HepG2 (cell line): ENCODE measurements around the gene AP5Z1. TPM values are rescaled to one million over a fixed set of nuclear protein-coding genes. Genes with fewer than 3 reads are reported as not detected.
A peak's percentile ranks its signal among the peaks of the same experiment; 100 is the strongest.

Source experiments
- ATAD3A ChIP-seq: sonication (generic); formaldehyde crosslinking; IDR thresholded peaks from 2 replicates; pipeline ENCODE4 v1.4.0; 2020; ENCODE audit warnings: missing genetic modification reagents
- GTF2F1 ChIP-seq: fragments of 150-350 bp; IDR thresholded peaks from 2 replicates; pipeline ENCODE4 v1.6.1; 2014; ENCODE audit warnings: low read length
- MED8 ChIP-seq: sonication (generic); formaldehyde crosslinking; IDR thresholded peaks from 2 replicates; pipeline ENCODE4 v1.8.1; 2023; ENCODE audit warnings: mild to moderate bottlenecking, missing genetic modification reagents; ENCODE audit not compliant: insufficient replicate concordance
- MLXIP ChIP-seq: sonication (generic); formaldehyde crosslinking; IDR thresholded peaks from 2 replicates; pipeline ENCODE4 v1.9.0; 2021; ENCODE audit warnings: missing genetic modification reagents, borderline replicate concordance
- RFX3 ChIP-seq: IDR thresholded peaks from 2 replicates; pipeline ENCODE4 v1.6.1; 2016; ENCODE audit warnings: missing biosample characterization, missing genetic modification reagents
- ZNF136 ChIP-seq: sonication (generic); formaldehyde crosslinking; IDR thresholded peaks from 2 replicates; pipeline ENCODE4 v1.8.1; 2022; ENCODE audit warnings: low read depth, mild to moderate bottlenecking, moderate library complexity, missing genetic modification reagents
- ZNF224 ChIP-seq: sonication (generic); formaldehyde crosslinking; IDR thresholded peaks from 2 replicates; pipeline ENCODE4 v1.5.0; 2020; ENCODE audit warnings: mild to moderate bottlenecking, missing genetic modification reagents
- ZNF317 ChIP-seq: sonication (generic); formaldehyde crosslinking; IDR thresholded peaks from 2 replicates; pipeline ENCODE4 v1.5.0; 2020; ENCODE audit warnings: mild to moderate bottlenecking, missing genetic modification reagents
- ZNF619 ChIP-seq: sonication (generic); formaldehyde crosslinking; IDR thresholded peaks from 2 replicates; pipeline ENCODE4 v1.4.0; 2020; ENCODE audit warnings: mild to moderate bottlenecking, missing genetic modification reagents
- ZNF747 ChIP-seq: sonication (generic); formaldehyde crosslinking; IDR thresholded peaks from 2 replicates; pipeline ENCODE4 v1.8.1; 2023; ENCODE audit warnings: missing genetic modification reagents, mild to moderate bottlenecking, borderline replicate concordance
- polyA plus RNA-seq, 8 experiments: library from polyadenylated mRNA; depleted of rRNA in 3 of 8; stranded (reverse) in 7 of 8; unstranded in 1 of 8; fragments of >200 nt; fragmentation: Illumina TruSeq in 4 of 8; extraction: Trizol in 4 of 8; gene quantifications; 2 replicates each; pipeline versions ENCODE4 v1.2.1 to v1.2.3, GENCODE V29; 2011 to 2016; ENCODE audit warnings: low read depth in 4 of 8, missing spikeins in 1 of 8, mixed read lengths in 1 of 8; ENCODE audit not compliant: insufficient read depth in 1 of 8
- total RNA-seq, 5 experiments: library from RNA; depleted of rRNA; stranded (reverse); fragments of >200 nt; fragmentation: Illumina TruSeq; extraction: Trizol; gene quantifications; 2 replicates each; pipeline ENCODE4 v1.2.3, GENCODE V29; 2016; ENCODE audit warnings: low read depth in 1 of 5
- TF ChIP-seq, protein P1 (sequence below): sonication (generic); formaldehyde crosslinking; IDR thresholded peaks from 2 replicates; pipeline ENCODE4 v1.4.0; 2020; ENCODE audit warnings: missing genetic modification reagents
- TF ChIP-seq, protein P2 (sequence below): IDR thresholded peaks from 2 replicates; pipeline ENCODE4 v1.4.0; 2020; ENCODE audit warnings: mild to moderate bottlenecking, missing genetic modification reagents
- TF ChIP-seq, protein P3 (sequence below), 2 experiments: IDR thresholded peaks; 2 replicates each; pipeline ENCODE4 v1.6.1; 2011 to 2012; ENCODE audit warnings: low read length in 2 of 2, borderline replicate concordance in 1 of 2, low read depth in 1 of 2, mild to moderate bottlenecking in 1 of 2, moderate library complexity in 1 of 2
- TF ChIP-seq, protein P4 (sequence below): sonication (generic); formaldehyde crosslinking; IDR thresholded peaks from 2 replicates; pipeline ENCODE4 v1.8.1; 2023; ENCODE audit warnings: mild to moderate bottlenecking, missing genetic modification reagents, borderline replicate concordance

AP5Z1 gene
- total and polyA plus RNA-seq, 2 of the 13 experiments (the other 11 are each of a cell fraction or from before 2014, with no cell fraction given): 9.3 to 15.1 TPM

GRCh38 chr7:4753598-4754432 lies 21.6 kb upstream of the AP5Z1 start (continued):
- TF ChIP-seq MLXIP (CRISPR knock-in tag) (no peak), ZNF136 (CRISPR knock-in tag) (0 out of 2 replicates have a peak, but pooled peaks have one; percentile 64), ZNF224 (no peak), GTF2F1 (no peak), MED8 (CRISPR knock-in tag) (no peak), RFX3 (no peak), ZNF619 (CRISPR knock-in tag) (no peak), ZNF317 (CRISPR knock-in tag) (0 out of 2 replicates have a peak, but pooled peaks have one; percentile 28), ATAD3A (CRISPR knock-in tag) (no peak), ZNF747 (CRISPR knock-in tag) (no peak)
- TF ChIP-seq, protein P1, sequence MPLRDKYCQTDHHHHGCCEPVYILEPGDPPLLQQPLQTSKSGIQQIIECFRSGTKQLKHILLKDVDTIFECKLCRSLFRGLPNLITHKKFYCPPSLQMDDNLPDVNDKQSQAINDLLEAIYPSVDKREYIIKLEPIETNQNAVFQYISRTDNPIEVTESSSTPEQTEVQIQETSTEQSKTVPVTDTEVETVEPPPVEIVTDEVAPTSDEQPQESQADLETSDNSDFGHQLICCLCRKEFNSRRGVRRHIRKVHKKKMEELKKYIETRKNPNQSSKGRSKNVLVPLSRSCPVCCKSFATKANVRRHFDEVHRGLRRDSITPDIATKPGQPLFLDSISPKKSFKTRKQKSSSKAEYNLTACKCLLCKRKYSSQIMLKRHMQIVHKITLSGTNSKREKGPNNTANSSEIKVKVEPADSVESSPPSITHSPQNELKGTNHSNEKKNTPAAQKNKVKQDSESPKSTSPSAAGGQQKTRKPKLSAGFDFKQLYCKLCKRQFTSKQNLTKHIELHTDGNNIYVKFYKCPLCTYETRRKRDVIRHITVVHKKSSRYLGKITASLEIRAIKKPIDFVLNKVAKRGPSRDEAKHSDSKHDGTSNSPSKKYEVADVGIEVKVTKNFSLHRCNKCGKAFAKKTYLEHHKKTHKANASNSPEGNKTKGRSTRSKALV (CRISPR knock-in tag): no peak
- TF ChIP-seq, protein P2, sequence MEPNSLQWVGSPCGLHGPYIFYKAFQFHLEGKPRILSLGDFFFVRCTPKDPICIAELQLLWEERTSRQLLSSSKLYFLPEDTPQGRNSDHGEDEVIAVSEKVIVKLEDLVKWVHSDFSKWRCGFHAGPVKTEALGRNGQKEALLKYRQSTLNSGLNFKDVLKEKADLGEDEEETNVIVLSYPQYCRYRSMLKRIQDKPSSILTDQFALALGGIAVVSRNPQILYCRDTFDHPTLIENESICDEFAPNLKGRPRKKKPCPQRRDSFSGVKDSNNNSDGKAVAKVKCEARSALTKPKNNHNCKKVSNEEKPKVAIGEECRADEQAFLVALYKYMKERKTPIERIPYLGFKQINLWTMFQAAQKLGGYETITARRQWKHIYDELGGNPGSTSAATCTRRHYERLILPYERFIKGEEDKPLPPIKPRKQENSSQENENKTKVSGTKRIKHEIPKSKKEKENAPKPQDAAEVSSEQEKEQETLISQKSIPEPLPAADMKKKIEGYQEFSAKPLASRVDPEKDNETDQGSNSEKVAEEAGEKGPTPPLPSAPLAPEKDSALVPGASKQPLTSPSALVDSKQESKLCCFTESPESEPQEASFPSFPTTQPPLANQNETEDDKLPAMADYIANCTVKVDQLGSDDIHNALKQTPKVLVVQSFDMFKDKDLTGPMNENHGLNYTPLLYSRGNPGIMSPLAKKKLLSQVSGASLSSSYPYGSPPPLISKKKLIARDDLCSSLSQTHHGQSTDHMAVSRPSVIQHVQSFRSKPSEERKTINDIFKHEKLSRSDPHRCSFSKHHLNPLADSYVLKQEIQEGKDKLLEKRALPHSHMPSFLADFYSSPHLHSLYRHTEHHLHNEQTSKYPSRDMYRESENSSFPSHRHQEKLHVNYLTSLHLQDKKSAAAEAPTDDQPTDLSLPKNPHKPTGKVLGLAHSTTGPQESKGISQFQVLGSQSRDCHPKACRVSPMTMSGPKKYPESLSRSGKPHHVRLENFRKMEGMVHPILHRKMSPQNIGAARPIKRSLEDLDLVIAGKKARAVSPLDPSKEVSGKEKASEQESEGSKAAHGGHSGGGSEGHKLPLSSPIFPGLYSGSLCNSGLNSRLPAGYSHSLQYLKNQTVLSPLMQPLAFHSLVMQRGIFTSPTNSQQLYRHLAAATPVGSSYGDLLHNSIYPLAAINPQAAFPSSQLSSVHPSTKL (CRISPR knock-in tag): 0 out of 2 replicates have a peak, but pooled peaks have one; percentile 8
- TF ChIP-seq, protein P3, sequence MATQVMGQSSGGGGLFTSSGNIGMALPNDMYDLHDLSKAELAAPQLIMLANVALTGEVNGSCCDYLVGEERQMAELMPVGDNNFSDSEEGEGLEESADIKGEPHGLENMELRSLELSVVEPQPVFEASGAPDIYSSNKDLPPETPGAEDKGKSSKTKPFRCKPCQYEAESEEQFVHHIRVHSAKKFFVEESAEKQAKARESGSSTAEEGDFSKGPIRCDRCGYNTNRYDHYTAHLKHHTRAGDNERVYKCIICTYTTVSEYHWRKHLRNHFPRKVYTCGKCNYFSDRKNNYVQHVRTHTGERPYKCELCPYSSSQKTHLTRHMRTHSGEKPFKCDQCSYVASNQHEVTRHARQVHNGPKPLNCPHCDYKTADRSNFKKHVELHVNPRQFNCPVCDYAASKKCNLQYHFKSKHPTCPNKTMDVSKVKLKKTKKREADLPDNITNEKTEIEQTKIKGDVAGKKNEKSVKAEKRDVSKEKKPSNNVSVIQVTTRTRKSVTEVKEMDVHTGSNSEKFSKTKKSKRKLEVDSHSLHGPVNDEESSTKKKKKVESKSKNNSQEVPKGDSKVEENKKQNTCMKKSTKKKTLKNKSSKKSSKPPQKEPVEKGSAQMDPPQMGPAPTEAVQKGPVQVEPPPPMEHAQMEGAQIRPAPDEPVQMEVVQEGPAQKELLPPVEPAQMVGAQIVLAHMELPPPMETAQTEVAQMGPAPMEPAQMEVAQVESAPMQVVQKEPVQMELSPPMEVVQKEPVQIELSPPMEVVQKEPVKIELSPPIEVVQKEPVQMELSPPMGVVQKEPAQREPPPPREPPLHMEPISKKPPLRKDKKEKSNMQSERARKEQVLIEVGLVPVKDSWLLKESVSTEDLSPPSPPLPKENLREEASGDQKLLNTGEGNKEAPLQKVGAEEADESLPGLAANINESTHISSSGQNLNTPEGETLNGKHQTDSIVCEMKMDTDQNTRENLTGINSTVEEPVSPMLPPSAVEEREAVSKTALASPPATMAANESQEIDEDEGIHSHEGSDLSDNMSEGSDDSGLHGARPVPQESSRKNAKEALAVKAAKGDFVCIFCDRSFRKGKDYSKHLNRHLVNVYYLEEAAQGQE (IDR thresholded peaks at IDR 0.05; ENCODE audit: borderline replicate concordance in 1 of 2, low read depth in 1 of 2, low read length in 2 of 2): no peak
- TF ChIP-seq, protein P4, sequence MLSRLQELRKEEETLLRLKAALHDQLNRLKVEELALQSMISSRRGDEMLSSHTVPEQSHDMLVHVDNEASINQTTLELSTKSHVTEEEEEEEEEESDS (CRISPR knock-in tag): no peak
